NCI-H1417 (cell line): Measurements from ENCODE around the gene COL5A1.
"Not testable (repeated sequence)": the region's sequence is repeated elsewhere in the genome, so short reads cannot be mapped to it uniquely, and the experiment has no call there.

Experiments
- DNase-seq, 3 experiments: peaks; one replicate each; lab custom pipeline; 2025; lab: John Stamatoyannopoulos, UW

COL5A1 gene

DNA sequence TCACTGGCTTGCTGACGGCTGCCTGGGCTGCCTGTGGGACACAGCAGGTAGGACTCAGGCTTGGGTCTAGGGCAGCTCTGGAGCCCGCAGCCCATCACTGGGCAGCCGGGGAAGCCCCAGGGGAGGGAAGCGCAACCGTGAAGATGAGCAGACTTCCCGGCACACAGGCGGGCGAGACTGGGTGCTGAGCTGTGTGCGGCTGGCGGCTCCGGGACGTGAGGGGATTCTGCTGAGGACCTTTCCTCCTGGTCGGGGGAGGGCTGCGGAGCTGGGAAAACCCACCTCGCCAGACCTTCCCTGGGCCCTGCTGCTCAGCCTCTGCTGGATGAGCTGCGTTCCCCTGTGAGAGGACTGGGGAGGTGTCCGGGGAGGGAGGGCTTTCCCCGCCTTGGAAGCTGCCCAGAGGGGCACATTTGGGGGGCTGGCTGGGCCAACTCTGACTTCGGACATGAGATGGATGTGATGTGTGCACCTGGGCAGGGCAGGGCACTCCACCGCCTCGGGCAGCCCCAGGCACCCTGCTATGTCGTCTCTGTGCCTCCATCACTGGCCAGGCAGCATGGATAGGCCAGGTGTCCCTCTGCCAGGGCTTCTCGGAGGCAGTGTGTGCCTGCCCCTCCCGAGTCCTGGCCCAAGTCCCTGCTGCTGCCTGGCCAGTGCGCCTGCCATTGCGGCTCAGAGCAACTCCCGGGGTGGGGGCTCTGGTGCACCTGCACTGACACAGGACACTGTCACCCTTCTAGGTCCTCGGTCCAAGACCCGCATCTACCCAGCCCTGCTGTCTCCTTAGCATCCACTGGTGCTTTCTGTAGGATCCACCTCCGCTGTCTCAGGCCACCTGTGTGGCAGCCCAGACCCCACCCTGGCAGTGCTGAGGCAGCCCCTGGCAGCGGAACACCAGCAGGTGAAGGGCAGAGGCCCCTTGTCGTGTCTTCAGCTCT, 66.4 kb downstream of the COL5A1 start:
- no peak for DNase-seq

DNA sequence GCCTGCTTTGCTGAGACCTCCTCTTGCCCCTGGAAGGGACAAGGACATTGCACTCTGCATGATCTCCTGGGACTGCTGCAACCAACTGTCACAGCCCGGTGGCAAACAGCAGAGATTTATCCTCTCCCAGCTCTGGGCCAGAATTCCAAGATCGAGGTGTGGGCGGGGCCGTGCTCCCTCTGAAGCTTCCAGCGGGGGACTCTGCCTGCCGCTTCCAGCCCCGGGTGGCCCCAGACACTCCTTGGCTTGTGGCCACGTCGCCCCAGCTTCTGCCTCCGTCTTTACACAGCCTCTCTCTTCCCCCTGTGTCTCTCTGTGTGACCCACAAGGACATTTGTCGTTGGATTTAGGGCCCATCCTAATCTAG, 67.1 kb downstream of the COL5A1 start:
- DNase-seq: no peak

DNA sequence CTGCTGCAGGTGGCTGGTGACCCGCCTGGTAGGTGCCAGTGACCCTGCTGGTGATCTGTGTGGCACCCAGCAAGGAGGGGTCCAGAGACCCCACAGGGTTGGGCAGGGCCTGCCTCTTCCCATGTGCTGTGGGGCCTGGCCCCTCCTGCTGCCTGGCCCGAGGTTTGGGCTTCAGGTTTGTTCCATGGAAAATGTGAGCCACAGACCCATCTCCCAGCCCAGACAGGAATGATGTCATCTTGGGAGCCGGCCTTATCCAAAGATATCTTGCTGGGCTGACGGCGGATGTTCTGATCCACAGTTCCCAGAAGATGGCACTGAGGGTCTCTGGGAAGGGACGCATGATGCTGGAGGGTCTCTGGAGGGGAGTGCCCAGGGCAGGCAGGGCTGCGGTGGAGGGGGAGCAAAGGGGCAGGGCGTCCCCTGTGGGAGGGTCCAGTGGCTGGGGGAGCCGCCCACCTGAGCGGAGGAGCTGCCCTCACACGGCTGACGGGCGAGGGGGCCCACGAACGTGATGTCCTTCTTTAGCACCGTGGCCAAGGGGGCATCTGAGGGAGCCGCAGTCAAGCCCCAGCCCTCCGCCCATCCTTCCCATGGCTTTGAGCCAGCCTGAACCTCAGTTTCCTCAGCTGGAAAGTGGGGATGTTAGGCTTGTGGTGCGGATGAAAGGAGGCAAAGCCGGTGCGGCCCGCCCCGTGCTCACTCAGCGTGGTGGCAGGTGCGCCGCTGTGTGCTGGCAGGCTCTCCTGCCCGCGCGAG, 68.1 kb downstream of the COL5A1 start:
- DNase-seq: no peak

DNA sequence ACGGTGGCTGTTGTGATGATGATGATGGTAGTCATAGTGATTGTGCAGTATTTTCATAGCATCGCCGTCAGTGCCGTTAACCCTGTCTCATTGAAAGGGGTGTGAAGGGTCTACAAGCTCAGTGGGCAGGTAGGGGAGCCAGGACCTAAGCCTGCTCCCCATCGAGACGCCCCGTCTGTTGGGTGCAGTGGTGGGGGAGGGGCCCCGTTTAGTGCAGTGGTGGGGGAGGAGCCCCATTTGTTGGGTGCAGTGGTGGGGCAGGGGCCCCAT, 68.6 kb downstream of the COL5A1 start:
- DNase-seq: no peak

DNA sequence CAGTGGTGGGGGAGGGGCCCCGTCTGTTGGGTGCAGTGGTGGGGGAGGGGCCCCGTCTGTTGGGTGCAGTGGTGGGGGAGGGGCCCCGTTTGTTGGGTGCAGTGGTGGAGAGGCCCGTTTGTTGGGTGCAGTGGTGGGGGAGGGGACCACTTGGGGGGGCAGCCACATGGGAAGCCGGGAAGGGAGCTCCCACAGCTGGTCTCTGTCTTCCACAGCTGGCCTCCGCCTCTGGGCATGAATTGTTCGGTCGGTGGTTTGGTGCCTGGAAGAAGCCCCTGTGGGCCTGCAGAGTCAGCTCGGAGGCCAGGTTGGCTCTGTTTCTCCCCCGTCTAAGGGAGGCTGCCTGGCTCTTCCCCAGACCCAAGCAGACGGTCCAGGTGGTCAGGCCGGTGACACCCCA, 69.3 kb downstream of the COL5A1 start:
- DNase-seq: no peak

DNA sequence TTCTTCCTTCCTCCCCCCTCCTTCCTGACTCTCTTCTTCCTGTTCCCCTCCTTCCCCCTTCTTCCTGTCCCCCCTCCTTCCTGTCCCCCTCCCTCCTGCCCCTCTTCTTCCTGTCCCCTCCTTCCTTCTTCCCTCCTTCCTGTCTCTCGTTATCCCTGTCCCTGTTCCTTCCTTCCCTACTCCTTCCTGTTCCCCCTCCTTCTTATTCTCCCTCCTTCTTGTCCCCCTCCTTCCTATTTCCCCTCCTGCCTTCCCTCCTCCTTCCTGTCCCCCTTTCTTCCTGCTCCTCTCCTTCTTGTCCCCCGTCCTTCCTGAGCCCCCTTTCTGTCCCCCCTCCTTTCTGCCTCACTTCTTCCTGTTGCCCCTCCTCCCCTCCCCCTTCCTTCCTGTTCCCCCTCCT, 70.6 kb downstream of the COL5A1 start:
- no peak for DNase-seq

DNA sequence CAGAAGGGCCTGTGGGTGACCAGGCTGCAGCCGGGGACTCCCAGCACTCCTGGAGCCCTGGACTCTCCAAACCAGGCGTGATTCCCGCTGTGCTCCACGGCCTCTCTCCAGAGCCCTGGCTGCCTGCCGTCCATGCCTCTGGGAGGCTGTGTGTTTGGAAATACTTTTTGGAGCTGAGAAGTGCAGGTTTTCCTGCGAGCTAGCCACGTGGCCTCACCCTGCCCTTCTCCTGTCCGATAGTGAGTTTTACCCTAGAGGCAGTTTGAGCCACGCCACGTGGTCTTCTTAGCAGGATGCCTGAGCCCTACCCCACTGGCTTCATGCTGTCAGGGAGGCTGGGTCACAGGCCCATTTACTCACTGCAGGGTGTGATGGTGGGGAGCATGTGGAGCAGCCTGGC, 71.3 kb downstream of the COL5A1 start:
- no peak for DNase-seq

DNA sequence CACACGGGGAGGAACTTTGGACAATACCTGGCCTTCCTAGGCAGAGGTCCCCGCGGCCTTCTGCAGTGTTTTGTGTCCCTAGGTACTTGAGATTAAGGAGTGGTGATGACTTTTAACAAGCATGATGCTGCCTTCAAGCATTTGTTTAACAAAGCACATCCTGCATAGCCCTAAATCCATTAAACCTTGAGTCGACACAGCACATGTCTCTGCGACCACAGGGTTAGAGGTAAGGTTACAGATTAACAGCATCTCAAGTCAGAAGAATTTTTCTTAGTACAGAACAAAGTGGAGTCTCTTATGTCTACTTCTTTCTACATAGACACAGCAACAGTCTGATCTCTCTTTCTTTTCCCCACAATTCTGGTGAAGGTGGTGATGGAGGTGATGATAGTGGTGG, 73.9 kb downstream of the COL5A1 start:
- not testable (repeated sequence) for DNase-seq

DNA sequence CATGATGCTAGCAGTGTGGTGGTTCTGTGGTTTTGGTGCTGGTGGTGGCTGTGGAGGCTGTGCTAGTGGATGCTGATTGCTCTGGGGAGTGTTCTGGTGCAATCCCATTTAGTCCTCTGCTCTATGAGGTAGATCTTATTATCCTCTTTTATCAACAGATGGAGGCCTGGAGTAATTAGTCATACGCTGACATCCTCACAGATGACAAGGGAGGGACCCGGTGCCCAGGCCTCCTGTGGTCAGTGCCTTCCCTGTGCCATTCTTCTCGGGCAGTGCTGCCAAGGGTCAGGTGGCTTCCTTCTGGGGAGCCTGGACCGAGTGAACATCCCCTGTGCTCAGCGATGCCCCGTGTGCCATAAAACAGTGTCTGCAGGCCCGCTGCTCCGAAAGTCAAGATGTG, 74.5 kb downstream of the COL5A1 start:
- no peak for DNase-seq

DNA sequence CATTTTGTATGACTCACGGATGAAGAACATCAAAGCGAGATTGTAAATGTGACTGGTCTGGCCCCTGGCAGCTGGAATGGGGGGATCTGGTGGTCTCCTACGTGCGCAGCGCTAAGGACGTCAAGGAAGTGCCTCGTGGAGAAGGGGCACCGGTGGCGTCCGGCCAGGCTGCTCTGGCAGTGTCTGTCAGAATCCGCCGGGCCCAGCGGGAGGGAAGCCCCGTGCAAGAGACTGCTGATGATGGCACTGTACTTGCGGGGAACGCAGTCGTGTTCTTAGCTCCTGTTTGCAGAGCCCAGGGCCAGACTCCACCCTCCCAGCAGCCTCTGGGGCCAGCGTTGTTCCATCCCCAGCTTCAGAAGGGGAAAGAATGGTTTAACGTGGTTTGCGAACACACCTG, 75.5 kb downstream of the COL5A1 start:
- DNase-seq: no peak

DNA sequence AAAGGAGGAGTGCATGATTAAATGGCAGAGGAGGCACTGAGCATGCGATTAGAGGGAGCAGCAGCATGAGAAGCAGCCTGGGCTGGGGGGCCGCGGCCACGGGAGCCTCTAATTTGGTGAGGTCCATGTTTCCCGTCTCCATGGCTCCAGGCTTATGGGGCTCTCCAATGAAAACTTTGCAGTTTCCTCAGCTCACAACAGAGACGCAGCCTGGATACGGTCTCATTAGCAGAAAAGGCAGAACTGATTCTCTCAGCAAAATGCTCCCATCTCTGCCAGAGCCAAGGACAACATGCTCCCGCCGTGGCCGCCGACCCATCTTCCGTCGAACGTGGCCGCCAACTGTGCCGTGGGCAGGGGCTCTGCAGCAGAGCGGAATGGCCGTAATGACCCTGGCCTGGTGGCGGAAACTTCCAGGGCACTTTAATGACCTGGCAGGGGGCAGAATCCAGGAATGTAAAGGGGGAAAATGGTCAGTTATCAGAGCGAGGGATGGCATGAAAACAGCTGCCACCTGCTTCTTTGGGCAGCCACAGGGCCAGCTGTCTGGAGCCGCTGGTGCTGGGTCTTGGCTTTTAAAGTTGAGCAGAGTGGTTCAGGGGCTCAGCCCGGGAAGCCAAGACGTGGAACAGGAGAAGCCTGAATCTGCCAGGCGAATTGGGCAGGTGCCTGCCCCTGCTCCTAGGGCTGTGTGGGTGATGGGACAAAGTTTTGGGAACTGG, 76.5 kb downstream of the COL5A1 start:
- no peak for DNase-seq

DNA sequence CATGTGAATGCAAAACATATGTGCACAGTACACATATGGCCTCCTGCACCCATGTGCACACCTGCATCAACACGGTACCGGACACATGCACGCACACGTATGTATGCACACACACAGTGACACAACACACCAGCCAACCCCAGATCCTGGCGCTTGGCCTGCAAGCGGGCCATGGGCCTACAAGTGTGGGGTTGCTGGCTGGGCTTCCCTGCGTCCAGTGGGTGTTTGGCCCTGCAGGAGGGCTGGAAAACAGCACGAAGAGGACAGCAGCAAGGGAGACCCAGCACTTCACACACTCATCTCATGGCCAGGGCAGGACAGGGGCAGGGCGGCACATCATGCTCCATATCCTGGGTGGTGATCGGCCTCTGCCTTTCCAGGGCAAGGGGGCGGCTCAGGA, 77.7 kb downstream of the COL5A1 start:
- DNase-seq: no peak

DNA sequence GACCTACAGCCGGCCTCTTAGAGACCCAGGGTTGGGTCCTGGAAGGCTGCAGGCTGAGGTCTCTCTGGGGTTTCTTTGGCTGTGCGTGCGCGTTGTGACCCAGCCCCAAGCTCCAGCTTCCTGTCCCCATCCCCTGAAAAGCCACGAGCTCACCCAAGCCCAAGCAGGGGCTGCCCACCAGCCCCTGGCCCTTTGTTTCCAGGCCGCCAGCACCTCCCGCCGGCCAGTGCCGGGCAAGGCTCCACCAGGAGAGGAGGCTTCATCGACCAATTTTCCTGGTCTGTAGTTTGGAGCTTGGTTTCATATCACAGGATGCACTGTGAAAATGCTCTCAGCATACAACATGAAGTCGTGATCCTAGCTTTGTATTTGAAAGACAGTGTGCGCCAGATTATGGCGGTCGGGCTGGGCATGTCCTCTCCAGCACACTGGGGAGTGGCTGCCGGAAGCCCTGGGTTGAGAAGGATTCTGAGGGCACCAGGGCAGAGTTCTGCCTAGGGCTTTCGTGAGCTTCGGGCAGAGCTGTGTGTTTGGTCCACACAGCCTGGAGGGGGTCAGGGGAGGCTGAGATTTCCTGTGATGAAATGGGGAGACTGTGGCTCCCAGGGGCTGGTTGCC, 78.6 kb downstream of the COL5A1 start:
- DNase-seq: no peak

DNA sequence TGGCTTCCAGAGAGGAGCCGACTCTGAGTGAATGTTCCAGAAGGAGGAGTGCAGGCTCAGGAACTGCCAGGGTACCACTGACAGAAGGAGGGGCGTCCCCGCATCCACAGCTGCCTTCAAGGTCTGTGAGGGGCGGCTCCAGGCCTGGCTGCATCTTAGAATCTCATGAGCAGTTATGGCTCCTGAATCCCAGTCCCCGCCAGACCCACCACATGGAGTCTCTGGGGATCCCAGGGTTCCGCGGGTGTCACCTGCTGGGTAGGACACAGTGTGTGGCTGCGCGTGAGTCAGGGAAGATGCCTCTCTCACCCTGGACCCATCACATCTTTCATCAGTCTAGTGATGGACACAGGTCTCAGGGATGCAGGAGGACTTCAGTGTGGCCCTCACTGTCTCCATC, 79.2 kb downstream of the COL5A1 start:
- DNase-seq: no peak

DNA sequence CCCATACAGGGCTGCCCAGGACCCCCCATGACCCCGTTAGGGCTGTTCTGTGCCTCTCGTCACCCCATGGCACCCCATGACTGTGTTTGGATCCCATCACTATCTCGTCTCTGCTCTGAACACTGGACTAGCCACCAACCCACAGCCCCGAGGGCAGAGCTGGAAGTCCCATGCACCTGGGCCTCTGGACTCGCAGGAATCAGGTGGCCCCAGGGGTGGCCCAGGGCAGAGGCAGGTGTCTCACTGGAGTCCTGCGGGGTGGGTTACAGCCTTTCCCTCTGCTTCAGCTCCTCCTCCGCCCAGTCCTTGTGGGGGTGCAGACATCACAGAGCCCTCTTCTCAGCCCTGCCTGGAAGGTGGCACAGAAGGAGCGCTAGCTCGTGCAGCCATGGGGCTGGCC, 79.7 kb downstream of the COL5A1 start:
- DNase-seq: no peak

DNA sequence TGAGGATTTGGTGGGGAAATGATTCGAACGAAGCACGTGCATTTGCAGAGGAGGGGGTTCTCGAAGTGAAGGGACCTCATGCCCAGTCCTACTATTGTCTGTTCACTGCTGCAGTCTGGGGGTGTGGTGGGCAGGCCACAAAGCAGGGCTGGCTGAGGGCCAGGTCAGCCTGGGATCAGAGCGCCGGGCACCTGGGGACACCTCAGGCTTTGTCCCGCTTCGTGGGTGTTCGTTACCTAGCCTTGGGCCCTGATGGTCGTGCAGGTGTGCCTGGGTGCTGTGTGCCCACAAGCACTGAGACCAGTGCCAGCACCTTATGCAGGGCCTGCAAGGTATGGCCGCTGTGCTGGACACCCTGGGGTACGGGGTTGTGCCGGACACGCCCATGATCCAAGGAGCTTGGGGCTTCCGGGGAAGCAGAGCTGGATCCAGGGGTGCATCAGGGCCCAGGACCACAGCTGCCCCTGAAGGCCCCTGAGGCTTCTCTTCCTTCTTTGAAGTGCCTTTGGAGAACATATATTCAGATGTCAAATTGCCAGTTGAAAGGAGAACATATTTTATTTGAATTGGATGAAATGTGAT, 80.6 kb downstream of the COL5A1 start:
- DNase-seq: no peak

DNA sequence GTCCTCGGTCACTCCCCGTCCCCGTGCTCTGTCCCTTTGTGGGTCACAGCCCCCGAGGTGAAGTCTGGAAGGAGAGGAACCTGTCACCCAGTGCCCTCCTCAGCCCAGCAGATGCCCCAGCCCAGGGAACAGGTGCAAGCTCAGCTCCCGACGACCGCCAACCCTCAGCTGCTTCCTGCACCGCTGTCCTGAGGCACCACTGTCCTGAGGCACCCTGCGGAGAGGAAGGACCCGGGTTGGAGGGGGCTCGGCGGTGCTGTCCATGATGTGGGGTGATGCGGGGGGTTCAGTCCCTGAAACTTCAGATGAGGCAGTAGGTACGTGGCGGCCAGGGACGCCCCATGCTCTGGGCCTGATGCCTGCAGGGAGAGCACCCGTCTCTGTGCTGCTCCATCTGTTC, 81.4 kb downstream of the COL5A1 start:
- DNase-seq: no peak

DNA sequence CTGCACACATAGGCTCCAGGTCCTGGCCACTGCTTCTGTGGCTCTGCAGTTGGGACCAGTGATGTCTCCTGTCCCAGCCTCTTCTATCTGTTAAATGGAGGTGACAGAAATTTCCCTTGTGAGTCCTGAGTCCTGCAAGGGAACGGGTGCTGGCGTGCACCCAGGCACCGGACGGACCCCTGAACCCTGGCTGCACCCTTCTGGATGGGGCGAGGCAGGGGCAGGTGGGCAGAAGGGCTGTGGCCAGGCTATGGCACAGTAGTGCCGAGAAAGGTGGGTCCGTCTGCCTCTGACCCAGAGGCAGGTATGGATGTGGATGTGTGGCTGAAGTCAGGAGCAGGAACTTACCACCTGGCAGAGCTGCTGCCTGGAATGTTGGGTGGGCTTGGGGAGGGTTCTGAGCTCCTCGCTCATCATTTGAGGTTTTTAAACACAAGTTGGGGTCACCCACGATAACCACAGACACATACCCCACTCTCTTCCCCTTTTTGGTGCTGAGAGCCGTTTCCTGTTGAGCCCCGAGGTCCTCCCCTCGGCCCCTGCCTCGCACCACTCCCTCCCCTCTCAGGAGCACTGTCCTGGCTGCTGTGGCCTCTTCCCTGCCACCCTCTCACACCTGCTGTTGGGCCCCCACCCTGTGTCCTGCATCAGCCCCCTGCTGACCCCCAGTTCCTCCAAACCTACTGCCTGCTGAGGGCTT, 82.0 kb downstream of the COL5A1 start:
- DNase-seq: no peak

DNA sequence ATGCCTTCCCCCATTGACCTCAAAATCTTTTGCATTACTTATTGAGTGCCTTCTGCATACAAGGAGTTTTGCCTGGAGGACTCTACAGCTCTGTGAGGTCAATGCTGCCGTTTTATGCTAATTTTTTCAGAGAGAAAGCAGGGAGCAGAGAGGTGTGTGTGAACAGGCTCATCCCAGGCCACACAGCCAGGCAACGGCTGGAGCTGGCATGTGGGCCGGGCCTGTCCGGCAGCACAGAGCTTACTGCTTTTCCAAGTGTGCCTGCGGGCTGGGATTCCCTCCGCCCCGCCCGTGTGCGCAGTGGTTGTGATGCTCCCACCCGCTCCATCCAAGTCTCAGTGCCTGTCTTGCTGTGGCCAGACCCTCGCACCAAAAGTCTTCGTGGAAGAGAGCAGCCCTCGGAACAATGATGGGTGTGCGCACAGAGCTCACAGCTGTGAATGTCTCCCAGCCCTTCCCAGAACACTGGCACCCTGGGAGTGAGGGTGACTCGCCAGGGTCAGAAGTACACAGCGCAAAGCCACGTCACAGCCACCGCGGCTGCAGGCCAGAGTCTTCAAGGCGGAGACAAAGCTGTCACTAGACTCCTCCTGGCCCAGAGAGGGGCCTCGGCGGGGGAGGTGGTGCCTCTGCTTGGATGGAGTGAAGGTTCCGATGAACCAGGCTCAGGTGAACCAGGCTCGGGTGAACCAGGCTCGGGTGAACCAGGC, 82.8 kb downstream of the COL5A1 start:
- no peak for DNase-seq

DNA sequence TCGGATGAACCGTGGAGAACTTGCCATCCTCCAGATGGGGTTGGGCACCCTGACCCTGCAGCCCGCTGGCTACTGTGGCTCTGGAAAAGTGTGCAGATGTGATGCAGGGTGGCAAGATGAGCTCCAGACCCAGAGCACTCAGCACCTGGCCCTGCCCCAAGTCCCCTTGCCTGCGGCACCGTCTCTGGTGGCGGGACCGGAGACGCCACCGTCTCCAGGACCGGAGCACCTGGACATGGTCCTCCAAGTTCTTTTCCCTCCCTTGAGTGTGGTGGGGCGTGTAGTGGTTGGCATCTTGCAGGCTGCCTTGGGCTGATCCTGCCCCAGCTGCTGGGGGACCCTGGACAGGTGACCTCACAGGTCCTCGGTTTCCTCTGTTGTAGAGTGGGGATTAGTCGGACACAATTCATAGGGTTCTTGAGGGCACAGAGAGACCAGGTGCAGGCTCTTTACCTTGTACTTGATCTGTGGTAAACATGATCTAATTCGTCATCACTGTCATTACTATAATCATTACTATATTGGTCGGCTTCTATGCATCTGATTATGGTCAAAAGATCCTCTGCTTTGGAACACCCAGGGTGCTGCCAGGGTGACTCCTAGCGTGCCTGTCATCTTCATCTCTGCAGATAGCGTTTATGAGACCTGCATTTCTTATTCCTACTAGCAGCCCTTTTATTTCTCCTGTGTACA, 83.5 kb downstream of the COL5A1 start:
- DNase-seq: no peak
